CD4-positive, alpha-beta memory T cell (primary cell): ENCODE results near the gene AKIRIN2. TPM values are rescaled to one million over a fixed set of nuclear protein-coding genes. Genes with fewer than 3 reads are reported as not detected.
A peak's percentile ranks its signal among the peaks of the same experiment; 100 is the strongest.

Source experiments
- CTCF ChIA-PET: fragments of 350-600 bp; sonication (Branson Sonifier 250); formaldehyde crosslinking; loops from one replicate; lab custom pipeline; 2021; ENCODE audit warnings: inconsistent platforms; ENCODE audit not compliant: partially characterized antibody; lab: Charles Lee
- POLR2A ChIA-PET: fragments of 350-600 bp; sonication (Branson Sonifier 250); formaldehyde crosslinking; loops from one replicate; lab custom pipeline; 2021; ENCODE audit not compliant: partially characterized antibody; lab: Charles Lee
- DNase-seq, 5 donors: peaks; one replicate each; pipeline versions ENCODE4 v3.0.0 to v3.0.0-alpha.2; 2020 to 2022; ENCODE audit warnings: mixed read lengths in 1 of 5
- H3K27ac ChIP-seq: one replicate; pipeline ENCODE4 v1.7.0; 2013; ENCODE audit warnings: low read depth, low read length
- H3K27me3 ChIP-seq: 2 replicates; pipeline ENCODE4 v1.7.0; 2013; ENCODE audit warnings: mild to moderate bottlenecking, low read length, moderate library complexity; ENCODE audit not compliant: insufficient read depth
- H3K36me3 ChIP-seq: 2 replicates; pipeline ENCODE4 v1.7.0; 2013; ENCODE audit warnings: mild to moderate bottlenecking, low read length, moderate library complexity; ENCODE audit not compliant: insufficient read depth
- H3K4me1 ChIP-seq: 2 replicates; pipeline ENCODE4 v1.7.0; 2013; ENCODE audit warnings: mild to moderate bottlenecking, low read length, moderate library complexity; ENCODE audit not compliant: insufficient read depth
- H3K4me3 ChIP-seq, 2 donors: one replicate each; pipeline ENCODE4 v1.7.0; 2013; ENCODE audit warnings: low read length in 2 of 2, mild to moderate bottlenecking in 1 of 2
- H3K9me3 ChIP-seq, 2 donors: one replicate each; pipeline ENCODE4 v1.7.0; 2013; ENCODE audit warnings: low read length in 2 of 2, control low read depth in 1 of 2; ENCODE audit not compliant: control insufficient read depth in 1 of 2
- H3K27ac Mint-ChIP-seq, 7 donors: one replicate each; pipeline ENCODE4 v1.8.0; 2020 to 2021; ENCODE audit warnings: mixed read lengths in 7 of 7, mild to moderate bottlenecking in 6 of 7, inconsistent platforms in 3 of 7, moderate library complexity in 3 of 7
- H3K27me3 Mint-ChIP-seq, 2 donors: one replicate each; pipeline ENCODE4 v1.8.0; 2020 to 2021; ENCODE audit warnings: mixed read lengths in 2 of 2
- H3K36me3 Mint-ChIP-seq, 2 donors: one replicate each; pipeline ENCODE4 v1.8.0; 2020 to 2021; ENCODE audit warnings: mixed read lengths in 2 of 2, inconsistent platforms in 1 of 2, mild to moderate bottlenecking in 1 of 2
- H3K4me1 Mint-ChIP-seq, 4 donors: one replicate each; pipeline ENCODE4 v1.8.0; 2020 to 2021; ENCODE audit warnings: mixed read lengths in 4 of 4, mild to moderate bottlenecking in 1 of 4
- H3K4me3 Mint-ChIP-seq, 8 donors: one replicate each; pipeline ENCODE4 v1.8.0; 2020 to 2021; ENCODE audit warnings: mixed read lengths in 8 of 8, mild to moderate bottlenecking in 7 of 8, moderate library complexity in 6 of 8, inconsistent platforms in 3 of 8
- H3K9me3 Mint-ChIP-seq, 8 donors: one replicate each; pipeline ENCODE4 v1.8.0; 2020 to 2021; ENCODE audit warnings: mixed read lengths in 8 of 8, mild to moderate bottlenecking in 5 of 8, inconsistent platforms in 3 of 8, moderate library complexity in 1 of 8
- intact Hi-C: fragments of 100-400 bp; cut with micrococcal nuclease; formaldehyde crosslinking; loops from one replicate; pipeline ENCODE4 v1.15.1; 2023
- polyA plus RNA-seq, 2 donors: library from polyadenylated mRNA; unstranded; fragments of 300-500 nt; fragmentation: Illumina TruSeq; gene quantifications; one replicate each; pipeline ENCODE4 v1.2.3, GENCODE V29; 2021
- total RNA-seq, 2 experiments: library from RNA; stranded (reverse); gene quantifications; one replicate each; pipeline ENCODE4 v1.2.3, GENCODE V29; 2021

AKIRIN2 gene
- total and polyA plus RNA-seq, 4 experiments from 2014 or later: 49.3 to 69.8 (median 60.2) TPM

GRCh38 chr6:87628881-87629280 lies 73.2 kb downstream of the AKIRIN2 start:
- no peak for DNase-seq
- Mint-ChIP-seq H3K4me3 (no peak overlapping the region), H3K27ac (no peak overlapping the region), H3K9me3 (peaks cover 0 to 2% (median 0%) of the 10 kb centered on the region in 8 donors), H3K27me3 (no peaks in the 10 kb centered on the region), H3K4me1 (peaks cover 0 to 3% (median 1%) of the 10 kb centered on the region in 4 donors), H3K36me3 (peaks cover 44 to 50% of the 10 kb centered on the region in 2 donors)
- Histone ChIP-seq H3K36me3 (no peaks in the 10 kb centered on the region), H3K27ac (no peak overlapping the region), H3K4me3 (no peak overlapping the region), H3K27me3 (no peaks in the 10 kb centered on the region), H3K4me1 (no peaks in the 10 kb centered on the region), H3K9me3 (no peaks in the 10 kb centered on the region)
- CTCF ChIA-PET: no interaction called here
- intact Hi-C loops: no loop called here
- POLR2A ChIA-PET: no interaction called here

GRCh38 chr6:87628424-87628823 lies 73.6 kb downstream of the AKIRIN2 start:
- Histone ChIP-seq H3K9me3 (no peaks in the 10 kb centered on the region), H3K36me3 (no peaks in the 10 kb centered on the region), H3K4me1 (no peaks in the 10 kb centered on the region), H3K27me3 (no peaks in the 10 kb centered on the region), H3K4me3 (no peak overlapping the region), H3K27ac (no peak overlapping the region)
- H3K9me3 Mint-ChIP-seq: peaks cover 0 to 2% (median 0%) of the 10 kb centered on the region in 8 donors
- intact Hi-C loops: no loop called here
- no peak overlapping the region for H3K4me3 Mint-ChIP-seq
- peak overlapping the region in 1 of 7 donors; percentile 61 for H3K27ac Mint-ChIP-seq
- ChIA-PET POLR2A (no interaction called here), CTCF (no interaction called here)
- H3K27me3 Mint-ChIP-seq: no peaks in the 10 kb centered on the region
- DNase-seq: no peak
- peaks cover 43 to 51% of the 10 kb centered on the region in 2 donors for H3K36me3 Mint-ChIP-seq
- peaks cover 0 to 3% (median 1%) of the 10 kb centered on the region in 4 donors for H3K4me1 Mint-ChIP-seq

Other genes with a start within 250 kb of the AKIRIN2 start
- gene SLC35A1, start 229.3 kb downstream of the AKIRIN2 start, total RNA-seq: 10 to 100 TPM; 20.4 to 26.2 TPM
- gene SLC35A1, start 229.3 kb downstream of the AKIRIN2 start, polyA plus RNA-seq: 10 to 100 TPM; 31.2 to 33.2 TPM
- 10 to 100 TPM; 38.8 to 39.3 TPM for gene RARS2, start 112.2 kb downstream of the AKIRIN2 start, total RNA-seq
- gene RARS2, start 112.2 kb downstream of the AKIRIN2 start, polyA plus RNA-seq: 10 to 100 TPM; 34.7 to 38.4 TPM
- gene ORC3, start 112.1 kb downstream of the AKIRIN2 start, total RNA-seq: 10 to 100 TPM; 30.4 to 30.7 TPM
- gene ORC3, start 112.1 kb downstream of the AKIRIN2 start, polyA plus RNA-seq: 10 to 100 TPM; 37.6 to 41.9 TPM